Measurements from ENCODE around the gene IL27RA.

Gene IL27RA

DNA sequence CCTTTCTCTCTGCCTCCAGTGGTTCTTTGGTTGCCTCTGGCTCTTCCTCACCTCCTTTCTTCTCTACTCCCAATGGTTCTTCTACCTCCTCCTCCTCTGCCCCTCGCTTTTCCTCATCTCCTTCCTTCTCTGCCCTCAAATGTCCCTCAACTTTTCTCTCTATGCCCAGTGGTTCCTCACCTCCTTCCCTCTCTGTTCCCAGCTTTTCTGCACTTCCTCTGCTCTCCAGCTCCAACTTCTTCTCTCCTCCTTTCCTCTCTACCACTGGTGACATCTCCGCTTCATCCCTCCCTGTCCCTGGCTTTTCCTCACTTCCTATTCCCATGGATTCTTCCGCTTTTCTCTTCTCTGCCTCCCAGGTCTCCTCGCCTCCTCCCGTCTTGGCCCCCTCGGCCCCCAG is 22.5 kb downstream of the IL27RA start:
- TF ChIP-seq RAD21 (IDR thresholded peaks at IDR 0.05; ENCODE audit: low read depth) = no peak
- TF ChIP-seq CREB1 (IDR thresholded peaks at IDR 0.05; ENCODE audit: low read depth) = no peak
- no peak for TF ChIP-seq USF1 (IDR thresholded peaks at IDR 0.05)
- TF ChIP-seq YY1 (IDR thresholded peaks at IDR 0.05; ENCODE audit: low read depth) = no peak
- TF ChIP-seq, protein P1, sequence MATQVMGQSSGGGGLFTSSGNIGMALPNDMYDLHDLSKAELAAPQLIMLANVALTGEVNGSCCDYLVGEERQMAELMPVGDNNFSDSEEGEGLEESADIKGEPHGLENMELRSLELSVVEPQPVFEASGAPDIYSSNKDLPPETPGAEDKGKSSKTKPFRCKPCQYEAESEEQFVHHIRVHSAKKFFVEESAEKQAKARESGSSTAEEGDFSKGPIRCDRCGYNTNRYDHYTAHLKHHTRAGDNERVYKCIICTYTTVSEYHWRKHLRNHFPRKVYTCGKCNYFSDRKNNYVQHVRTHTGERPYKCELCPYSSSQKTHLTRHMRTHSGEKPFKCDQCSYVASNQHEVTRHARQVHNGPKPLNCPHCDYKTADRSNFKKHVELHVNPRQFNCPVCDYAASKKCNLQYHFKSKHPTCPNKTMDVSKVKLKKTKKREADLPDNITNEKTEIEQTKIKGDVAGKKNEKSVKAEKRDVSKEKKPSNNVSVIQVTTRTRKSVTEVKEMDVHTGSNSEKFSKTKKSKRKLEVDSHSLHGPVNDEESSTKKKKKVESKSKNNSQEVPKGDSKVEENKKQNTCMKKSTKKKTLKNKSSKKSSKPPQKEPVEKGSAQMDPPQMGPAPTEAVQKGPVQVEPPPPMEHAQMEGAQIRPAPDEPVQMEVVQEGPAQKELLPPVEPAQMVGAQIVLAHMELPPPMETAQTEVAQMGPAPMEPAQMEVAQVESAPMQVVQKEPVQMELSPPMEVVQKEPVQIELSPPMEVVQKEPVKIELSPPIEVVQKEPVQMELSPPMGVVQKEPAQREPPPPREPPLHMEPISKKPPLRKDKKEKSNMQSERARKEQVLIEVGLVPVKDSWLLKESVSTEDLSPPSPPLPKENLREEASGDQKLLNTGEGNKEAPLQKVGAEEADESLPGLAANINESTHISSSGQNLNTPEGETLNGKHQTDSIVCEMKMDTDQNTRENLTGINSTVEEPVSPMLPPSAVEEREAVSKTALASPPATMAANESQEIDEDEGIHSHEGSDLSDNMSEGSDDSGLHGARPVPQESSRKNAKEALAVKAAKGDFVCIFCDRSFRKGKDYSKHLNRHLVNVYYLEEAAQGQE (IDR thresholded peaks at IDR 0.05; ENCODE audit: low read depth) = no peak
- TF ChIP-seq NFIC (IDR thresholded peaks at IDR 0.05) = no peak
- TF ChIP-seq ZBTB7A (IDR thresholded peaks at IDR 0.05; ENCODE audit: low read depth) = no peak
- TF ChIP-seq CEBPB (IDR thresholded peaks at IDR 0.05) = no peak
- TF ChIP-seq FOXM1 (IDR thresholded peaks at IDR 0.05; ENCODE audit: borderline replicate concordance, low read depth) = no peak
- no peak for TF ChIP-seq TAF1 (IDR thresholded peaks at IDR 0.05; ENCODE audit: low read depth)
- TF ChIP-seq TEAD4 (IDR thresholded peaks at IDR 0.05) = no peak
- no peak for TF ChIP-seq MAX (IDR thresholded peaks at IDR 0.05)
- TF ChIP-seq EGR1 (IDR thresholded peaks at IDR 0.05) = no peak
- no peak for TF ChIP-seq TCF12 (IDR thresholded peaks at IDR 0.05; ENCODE audit: low read depth)
- no peak for TF ChIP-seq EP300 (IDR thresholded peaks at IDR 0.05; ENCODE audit: borderline replicate concordance)

- TF ChIP-seq CEBPB (IDR thresholded peaks at IDR 0.05) = no peak
- TF ChIP-seq EP300 (IDR thresholded peaks at IDR 0.05; ENCODE audit: borderline replicate concordance) = no peak
- no peak for TF ChIP-seq TAF1 (IDR thresholded peaks at IDR 0.05; ENCODE audit: low read depth)
- TF ChIP-seq USF1 (IDR thresholded peaks at IDR 0.05) = no peak
- TF ChIP-seq TCF12 (IDR thresholded peaks at IDR 0.05; ENCODE audit: low read depth) = no peak
- no peak for TF ChIP-seq TEAD4 (IDR thresholded peaks at IDR 0.05)
Observed at GRCh38 chr19:14054721-14055120, 23.2 kb downstream of the IL27RA start.

- TF ChIP-seq ZBTB7A (IDR thresholded peaks at IDR 0.05; ENCODE audit: low read depth) = no peak
- no peak for TF ChIP-seq YY1 (IDR thresholded peaks at IDR 0.05; ENCODE audit: low read depth)
- no peak for TF ChIP-seq TCF12 (IDR thresholded peaks at IDR 0.05; ENCODE audit: low read depth)
- TF ChIP-seq EGR1 (IDR thresholded peaks at IDR 0.05) = no peak
- TF ChIP-seq MAX (IDR thresholded peaks at IDR 0.05) = no peak
- TF ChIP-seq RAD21 (IDR thresholded peaks at IDR 0.05; ENCODE audit: low read depth) = no peak
- no peak for TF ChIP-seq FOXM1 (IDR thresholded peaks at IDR 0.05; ENCODE audit: borderline replicate concordance, low read depth)
- no peak for TF ChIP-seq CEBPB (IDR thresholded peaks at IDR 0.05)
- TF ChIP-seq CREB1 (IDR thresholded peaks at IDR 0.05; ENCODE audit: low read depth) = no peak
- TF ChIP-seq, protein P1 (IDR thresholded peaks at IDR 0.05; ENCODE audit: low read depth) = no peak
- no peak for TF ChIP-seq USF1 (IDR thresholded peaks at IDR 0.05)
- no peak for TF ChIP-seq NFIC (IDR thresholded peaks at IDR 0.05)
- TF ChIP-seq TEAD4 (IDR thresholded peaks at IDR 0.05) = no peak
- TF ChIP-seq TAF1 (IDR thresholded peaks at IDR 0.05; ENCODE audit: low read depth) = no peak
- no peak for TF ChIP-seq EP300 (IDR thresholded peaks at IDR 0.05; ENCODE audit: borderline replicate concordance)
Observed at GRCh38 chr19:14055396-14055795, 23.8 kb downstream of the IL27RA start.

DNA sequence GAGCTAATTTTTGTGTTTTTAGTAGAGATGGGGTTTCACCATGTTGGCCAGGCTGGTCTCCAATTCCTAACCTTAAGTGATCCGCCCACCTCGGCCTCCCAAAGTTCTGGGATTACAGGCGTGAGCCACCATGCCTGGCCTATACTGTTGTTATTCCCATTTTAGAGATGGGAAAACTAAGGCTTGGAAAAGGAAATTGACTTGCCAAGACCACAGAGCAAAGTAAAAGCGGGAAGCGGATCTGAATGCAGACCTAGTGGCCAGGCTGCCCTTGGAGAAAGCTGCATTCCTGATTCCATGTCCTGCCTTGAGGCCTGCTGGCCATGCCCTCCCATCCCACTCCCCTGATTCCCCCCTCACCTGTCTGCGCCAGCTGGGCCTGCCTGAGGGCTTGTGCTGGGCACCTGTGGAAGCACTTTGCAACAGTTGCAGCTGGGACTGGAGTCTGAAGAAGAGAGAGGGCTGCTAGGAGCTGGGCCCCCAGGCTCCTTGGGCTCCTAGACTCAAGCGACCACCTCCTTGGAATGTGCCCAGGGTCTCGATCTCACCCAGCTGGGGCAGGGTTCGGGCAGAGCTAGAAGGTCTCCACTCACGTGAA is 24.6 kb downstream of the IL27RA start:
- TF ChIP-seq TCF12 (IDR thresholded peaks at IDR 0.05; ENCODE audit: low read depth) (no peak), CREB1 (IDR thresholded peaks at IDR 0.05; ENCODE audit: low read depth) (no peak), TAF1 (IDR thresholded peaks at IDR 0.05; ENCODE audit: low read depth) (no peak), RAD21 (IDR thresholded peaks at IDR 0.05; ENCODE audit: low read depth) (no peak), MAX (IDR thresholded peaks at IDR 0.05) (no peak), FOXM1 (IDR thresholded peaks at IDR 0.05; ENCODE audit: borderline replicate concordance, low read depth) (no peak), EP300 (IDR thresholded peaks at IDR 0.05; ENCODE audit: borderline replicate concordance) (no peak), NFIC (IDR thresholded peaks at IDR 0.05) (no peak), ZBTB7A (IDR thresholded peaks at IDR 0.05; ENCODE audit: low read depth) (no peak), TEAD4 (IDR thresholded peaks at IDR 0.05) (no peak), CEBPB (IDR thresholded peaks at IDR 0.05) (no peak)
- TF ChIP-seq, protein P1 (IDR thresholded peaks at IDR 0.05; ENCODE audit: low read depth) = no peak
